HG03095 (cell line): ENCODE measurements around the gene CIAO3.
"Not testable (repeated sequence)": the region's sequence is repeated elsewhere in the genome, so short reads cannot be mapped to it uniquely, and the experiment has no call there.

ENCODE experiments used
- ATAC-seq: cut with Tn5 transposase; IDR thresholded peaks from one replicate; pipeline ENCODE4 v1.9.1; 2021; ENCODE audit warnings: moderate library complexity; ENCODE audit not compliant: unreplicated experiment

The CIAO3 gene

DNA sequence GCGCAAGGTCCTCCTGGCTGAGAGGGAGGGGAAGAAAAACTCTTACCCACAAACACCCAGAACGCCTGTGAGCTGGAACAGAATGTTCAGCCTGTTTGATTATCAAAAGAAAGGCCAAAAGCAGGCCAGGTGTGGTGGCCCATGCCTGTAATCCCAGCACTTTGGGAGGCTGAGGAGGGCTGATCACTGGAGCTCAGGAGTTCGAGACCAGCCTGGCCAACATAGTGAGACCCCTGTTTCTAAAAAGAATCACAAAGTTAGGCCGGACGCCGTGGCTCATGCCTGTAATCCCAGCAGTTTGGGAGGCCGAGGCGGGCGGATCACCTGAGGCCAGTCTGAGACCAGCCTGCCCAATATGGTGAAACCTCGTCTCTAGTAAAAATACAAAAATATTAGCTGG is 35.5 kb upstream of the CIAO3 start:
- not testable (repeated sequence) for ATAC-seq

DNA sequence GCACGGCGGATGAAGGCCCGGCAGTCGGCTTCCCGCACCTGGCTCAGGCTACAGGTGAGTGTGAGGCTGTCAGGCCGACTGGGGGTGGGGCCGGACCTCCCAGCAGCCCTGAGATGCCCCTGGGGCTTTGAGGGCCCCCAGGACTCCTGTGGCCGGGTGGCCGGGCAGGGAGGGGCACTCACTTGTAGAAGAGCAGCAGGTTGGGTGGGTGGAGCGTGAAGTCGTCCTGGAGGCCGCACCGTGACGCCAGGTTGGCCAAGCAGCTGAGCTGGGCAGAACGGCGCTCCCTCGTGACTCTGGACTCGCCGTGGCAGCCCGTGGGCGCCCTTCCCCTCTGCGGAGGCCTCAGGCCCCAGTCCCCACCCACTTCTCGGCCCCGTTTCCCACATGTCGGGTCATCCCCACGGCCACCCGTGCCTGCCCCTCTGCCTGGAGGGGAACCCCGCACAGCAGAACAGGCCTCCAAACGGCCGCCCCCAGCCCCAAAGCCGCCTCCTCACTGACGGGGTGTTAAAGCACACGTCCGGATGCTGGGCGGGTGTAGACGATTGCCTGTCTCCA is 34.5 kb upstream of the CIAO3 start:
- ATAC-seq, result no peak

DNA sequence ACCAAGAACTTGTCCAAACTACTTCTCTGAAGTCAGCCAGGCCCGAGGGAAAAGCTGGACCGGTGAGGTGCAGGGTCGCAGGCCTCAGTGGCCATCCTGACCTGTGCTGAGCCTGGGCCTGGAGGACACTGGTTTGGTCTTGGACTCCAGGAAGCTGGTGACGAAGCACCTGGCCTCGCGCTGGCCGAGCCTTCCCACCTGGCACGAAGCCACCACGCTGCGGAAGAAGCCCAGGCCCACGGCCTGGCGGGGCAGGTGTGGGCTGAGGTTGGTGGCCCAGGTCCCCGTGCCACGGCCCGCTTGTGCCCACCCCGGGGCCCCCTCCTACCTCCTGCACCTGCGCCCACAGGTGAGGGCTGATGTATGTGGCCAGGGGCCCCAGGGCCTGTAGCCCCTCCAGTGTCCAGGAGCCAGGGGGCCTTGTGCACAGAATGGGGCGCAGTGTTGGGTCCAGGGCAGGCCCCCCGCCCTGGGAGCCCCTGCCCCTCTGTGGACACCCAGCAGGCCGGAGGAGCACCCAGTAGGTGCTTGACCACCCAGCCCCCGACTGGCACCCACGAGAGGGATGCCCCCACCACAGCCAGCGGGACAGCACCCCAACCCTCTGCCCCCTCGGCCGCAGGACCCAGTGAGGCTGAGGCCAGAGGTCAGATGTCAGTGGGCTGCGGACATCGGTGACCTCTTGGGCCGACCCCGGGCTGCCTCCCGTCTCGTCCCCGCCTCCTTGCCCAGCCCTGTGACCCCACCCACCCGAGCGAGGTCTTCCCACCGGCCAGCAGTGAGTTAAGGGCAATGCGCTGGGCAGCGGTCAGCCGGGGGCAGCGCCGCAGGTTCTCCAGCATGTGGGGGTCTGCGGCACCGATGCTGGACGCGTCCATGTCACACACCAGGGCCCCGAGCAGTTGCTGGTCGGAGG is 33.5 kb upstream of the CIAO3 start:
- no peak for ATAC-seq

DNA sequence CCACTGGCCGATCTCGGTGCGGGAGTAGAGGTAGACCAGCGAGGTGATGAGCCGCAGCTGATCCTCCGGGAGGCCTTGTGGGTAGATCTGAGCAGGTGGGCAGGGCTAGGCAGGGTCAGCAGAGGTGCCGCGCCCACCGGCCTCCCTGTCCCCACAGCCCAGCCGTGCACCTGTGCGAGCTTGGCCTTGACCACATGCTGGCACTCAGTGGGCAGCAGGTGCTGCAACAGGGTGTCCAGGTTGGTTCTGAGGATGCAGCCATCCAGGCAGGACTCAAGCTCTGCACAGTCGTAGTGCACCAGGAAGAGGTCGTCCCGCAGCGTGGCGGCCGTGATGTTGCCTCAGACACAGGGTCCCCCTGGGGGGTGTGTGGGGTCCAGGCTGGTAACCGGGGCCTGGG is 32.2 kb upstream of the CIAO3 start:
- no peak for ATAC-seq

DNA sequence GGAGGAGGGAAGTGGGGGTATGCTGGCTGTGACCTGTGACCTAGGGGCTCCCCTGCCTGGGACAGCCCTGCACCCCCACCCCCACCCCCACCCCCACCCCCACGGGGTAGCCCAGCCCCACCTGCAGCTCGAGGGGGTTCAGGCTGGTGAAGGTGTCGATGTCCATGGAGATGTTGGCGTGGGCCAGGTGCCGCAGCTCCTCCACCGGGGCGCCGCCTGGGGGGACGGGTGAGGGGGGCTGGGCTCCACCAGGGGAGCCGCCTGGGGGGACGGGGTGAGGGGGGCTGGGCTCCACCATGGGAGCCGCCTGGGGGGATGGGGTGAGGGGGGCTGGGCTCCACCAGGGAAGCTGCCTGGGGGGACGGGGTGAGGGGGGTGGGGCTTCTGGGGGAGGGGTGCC is 29.6 kb upstream of the CIAO3 start:
- ATAC-seq, result no peak

DNA sequence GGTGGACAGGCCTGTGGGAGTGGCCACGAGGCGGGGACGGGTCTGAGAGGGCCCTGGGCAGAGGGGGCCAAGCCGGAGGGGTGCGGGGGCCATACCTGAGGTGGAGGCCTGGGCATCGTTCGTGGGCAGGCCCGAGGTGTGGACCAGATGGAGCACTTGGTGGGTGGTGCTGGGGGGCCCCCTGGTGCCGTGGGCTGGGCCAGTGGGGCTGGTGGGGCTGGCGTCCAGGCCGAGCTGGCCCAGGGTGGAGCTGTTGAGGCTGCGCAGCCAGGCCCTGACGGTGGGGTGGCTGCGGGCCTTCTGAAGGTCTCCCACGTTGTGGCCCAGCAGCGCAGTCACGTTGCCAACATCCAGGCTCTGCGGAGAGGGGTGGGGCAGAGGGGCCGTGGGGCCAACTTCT is 29.1 kb upstream of the CIAO3 start:
- no peak for ATAC-seq

DNA sequence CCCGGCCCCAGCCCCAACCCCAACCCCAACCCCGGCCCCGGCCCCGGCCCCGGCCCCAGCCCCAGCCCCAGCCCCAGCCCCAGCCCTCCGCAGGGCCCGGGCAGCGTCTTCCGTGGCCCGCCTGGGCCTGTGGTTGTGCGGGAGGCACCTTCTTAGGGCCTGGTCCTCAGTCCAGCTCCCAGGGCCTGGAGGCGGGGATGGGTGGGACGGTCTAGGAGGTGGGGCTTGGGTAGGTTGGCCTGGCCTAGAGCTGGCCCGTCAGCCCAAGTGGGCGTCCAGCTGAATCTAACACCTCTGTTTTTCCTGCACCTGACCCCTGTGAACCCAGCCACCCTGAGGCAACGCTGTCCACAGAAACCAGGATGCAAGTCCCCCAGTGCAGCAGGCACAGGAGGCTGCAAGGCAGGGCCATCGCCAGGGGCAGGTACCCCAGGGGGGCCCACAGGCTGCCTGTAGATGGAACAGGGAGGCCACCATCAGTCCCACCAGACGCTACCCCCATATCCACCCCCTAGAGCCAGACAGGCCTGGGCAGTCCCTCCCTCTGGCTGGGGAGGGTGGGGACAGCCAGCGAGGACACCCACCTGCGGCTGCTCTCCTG is 28.5 kb upstream of the CIAO3 start:
- no peak for ATAC-seq

DNA sequence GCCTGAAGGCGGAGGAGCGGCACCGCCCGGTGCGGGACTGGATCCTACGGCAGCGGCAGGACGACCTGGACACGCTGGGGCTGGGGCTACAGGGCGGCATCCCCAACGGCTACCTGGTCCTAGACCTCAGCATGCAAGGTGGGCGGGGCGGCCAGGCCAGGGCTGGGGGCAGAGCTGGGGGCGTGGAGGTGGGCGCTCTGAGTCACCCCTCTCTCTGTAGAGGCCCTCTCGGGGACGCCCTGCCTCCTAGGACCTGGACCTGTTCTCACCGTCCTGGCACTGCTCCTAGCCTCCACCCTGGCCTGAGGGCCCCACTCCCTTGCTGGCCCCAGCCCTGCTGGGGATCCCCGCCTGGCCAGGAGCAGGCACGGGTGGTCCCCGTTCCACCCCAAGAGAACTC is 27.6 kb upstream of the CIAO3 start:
- ATAC-seq, result no peak

DNA sequence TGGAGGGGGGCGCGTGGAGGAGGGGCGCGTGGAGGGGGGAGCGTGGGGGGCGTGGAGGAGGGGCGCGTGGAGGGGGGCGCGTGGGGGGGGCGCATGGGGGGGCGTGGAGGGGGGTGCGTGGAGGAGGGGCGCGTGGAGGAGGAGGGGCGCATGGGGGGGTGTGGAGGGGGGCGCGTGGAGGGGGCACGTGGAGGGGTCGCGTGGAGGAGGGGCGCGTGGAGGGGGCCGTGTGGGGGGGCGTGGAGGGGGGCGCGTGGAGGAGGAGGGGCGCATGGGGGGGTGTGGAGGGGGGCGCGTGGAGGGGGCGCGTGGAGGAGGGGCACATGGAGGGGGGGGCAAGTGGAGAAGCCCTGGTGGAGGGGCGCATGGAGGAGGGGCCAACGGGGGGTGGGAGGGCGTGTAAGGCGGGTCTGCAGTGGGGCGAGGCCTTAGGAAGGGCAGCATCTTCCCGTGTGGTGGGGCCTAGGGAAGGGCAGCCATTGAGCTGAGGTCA is 27.0 kb upstream of the CIAO3 start:
- no peak for ATAC-seq

DNA sequence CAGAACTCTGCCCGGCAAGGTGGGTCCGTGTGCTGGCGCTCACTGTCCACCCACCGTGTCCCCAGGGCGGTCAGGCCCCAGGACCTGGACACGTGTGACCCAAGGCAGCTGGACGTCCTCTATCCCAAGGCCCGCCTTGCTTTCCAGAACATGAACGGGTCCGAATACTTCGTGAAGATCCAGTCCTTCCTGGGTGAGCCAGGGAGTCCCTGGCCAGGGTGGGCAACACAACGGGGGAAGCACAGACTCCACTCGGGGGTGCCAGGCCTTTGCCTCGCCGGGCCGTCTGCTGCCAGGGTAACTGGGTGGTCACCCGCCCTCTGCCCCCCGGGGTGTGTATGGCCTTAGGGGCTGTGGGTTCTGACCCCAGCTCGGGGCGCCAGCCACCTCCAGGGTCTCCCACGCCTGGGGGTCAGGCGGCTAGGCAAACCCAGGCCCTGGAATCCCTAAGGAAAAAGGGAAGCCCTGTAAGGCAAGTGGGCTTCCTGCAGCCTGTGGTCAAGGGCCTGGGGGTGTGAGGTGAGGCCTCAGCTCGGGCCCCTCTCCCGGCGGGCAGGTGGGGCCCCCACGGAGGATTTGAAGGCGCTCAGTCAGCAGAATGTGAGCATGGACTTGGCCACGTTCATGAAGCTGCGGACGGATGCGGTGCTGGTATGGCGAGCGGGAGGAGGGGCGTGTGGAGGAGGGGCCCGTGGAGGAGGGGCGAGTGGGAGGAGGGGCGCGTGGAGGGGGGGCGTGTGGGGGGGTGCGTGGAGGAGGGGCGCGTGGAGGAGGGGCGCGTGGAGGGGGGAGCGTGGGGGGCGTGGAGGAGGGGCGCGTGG is 26.2 kb upstream of the CIAO3 start:
- ATAC-seq, result no peak

DNA sequence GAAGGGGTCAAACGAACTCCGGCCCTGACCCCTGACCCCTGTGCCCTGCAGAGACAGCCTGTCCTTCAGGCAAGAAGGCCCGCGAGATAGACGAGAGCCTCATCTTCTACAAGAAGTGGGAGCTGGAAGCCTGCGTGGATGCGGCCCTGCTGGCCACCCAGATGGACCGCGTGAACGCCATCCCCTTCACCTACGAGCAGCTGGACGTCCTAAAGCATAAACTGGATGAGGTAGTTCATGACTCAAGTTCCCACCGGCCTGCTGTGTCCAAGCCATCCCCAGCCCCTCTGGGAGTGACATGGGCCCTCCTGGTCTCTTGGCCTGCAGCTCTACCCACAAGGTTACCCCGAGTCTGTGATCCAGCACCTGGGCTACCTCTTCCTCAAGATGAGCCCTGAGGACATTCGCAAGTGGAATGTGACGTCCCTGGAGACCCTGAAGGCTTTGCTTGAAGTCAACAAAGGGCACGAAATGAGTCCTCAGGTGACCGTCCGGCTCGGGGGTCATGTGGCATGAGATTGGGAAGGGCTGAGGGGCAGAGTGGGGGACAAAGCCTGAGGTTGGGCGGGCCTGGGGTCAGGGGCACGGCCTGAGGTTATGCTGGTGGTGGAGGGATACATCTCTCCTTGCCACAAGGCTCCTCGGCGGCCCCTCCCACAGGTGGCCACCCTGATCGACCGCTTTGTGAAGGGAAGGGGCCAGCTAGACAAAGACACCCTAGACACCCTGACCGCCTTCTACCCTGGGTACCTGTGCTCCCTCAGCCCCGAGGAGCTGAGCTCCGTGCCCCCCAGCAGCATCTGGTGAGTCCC is 25.4 kb upstream of the CIAO3 start:
- ATAC-seq, result no peak

DNA sequence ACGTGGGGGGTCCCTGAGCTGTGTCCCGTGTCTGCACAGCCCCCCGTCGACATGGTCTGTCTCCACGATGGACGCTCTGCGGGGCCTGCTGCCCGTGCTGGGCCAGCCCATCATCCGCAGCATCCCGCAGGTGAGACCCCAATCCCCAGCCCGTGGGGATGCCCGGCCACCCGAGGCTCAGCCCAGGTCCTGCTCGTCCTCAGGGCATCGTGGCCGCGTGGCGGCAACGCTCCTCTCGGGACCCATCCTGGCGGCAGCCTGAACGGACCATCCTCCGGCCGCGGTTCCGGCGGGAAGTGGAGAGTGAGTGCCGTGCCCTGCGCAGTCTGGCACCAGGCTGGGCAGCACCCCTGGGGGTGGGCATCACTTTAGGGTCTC is 24.7 kb upstream of the CIAO3 start:
- no peak for ATAC-seq

DNA sequence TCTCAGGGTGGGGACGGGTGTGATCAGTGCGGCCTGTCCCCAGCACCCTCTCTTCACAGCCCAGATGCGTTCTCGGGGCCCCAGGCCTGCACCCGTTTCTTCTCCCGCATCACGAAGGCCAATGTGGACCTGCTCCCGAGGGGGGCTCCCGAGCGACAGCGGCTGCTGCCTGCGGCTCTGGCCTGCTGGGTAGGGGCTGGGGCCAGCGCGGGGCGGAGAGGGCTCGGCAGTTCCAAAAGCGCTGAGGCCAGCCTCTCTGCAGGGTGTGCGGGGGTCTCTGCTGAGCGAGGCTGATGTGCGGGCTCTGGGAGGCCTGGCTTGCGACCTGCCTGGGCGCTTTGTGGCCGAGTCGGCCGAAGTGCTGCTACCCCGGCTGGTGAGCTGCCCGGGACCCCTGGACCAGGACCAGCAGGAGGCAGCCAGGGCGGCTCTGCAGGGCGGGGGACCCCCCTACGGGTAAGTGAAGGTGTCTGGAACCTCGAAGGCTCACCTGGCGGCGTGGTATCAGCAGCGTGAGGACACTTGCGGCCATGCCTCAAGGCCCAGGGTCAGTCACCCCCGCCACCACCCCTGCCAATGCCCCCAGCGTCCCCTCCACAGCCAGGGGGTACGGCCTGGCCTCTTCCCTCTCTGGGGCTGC is 24.2 kb upstream of the CIAO3 start:
- ATAC-seq, result no peak

DNA sequence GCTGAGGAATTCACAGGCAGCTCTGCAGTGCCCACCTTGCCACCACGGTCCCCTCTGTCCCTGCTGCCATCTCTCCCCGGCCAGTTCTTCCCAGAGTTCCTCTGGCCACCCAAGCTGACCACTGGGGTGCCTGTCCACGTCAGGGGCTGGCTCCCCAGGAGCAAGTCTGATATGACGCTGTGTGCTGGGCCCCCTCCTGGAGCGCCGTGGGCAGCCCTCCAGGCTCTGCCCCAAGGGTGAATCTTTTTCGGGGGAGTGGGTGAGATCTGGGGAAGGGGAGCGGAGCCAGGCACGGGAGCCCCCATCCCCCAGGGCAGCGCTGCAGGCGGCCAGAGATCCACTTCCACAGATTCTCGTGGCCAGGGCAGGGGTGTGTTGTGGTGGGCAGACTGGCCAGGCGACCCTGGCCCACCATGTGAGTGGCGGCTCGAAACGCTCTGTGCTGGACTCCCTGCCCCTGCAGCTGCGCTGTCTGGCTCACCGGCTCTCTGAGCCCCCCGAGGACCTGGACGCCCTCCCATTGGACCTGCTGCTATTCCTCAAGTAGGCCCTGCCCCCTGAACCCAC is 23.5 kb upstream of the CIAO3 start:
- ATAC-seq, result no peak

DNA sequence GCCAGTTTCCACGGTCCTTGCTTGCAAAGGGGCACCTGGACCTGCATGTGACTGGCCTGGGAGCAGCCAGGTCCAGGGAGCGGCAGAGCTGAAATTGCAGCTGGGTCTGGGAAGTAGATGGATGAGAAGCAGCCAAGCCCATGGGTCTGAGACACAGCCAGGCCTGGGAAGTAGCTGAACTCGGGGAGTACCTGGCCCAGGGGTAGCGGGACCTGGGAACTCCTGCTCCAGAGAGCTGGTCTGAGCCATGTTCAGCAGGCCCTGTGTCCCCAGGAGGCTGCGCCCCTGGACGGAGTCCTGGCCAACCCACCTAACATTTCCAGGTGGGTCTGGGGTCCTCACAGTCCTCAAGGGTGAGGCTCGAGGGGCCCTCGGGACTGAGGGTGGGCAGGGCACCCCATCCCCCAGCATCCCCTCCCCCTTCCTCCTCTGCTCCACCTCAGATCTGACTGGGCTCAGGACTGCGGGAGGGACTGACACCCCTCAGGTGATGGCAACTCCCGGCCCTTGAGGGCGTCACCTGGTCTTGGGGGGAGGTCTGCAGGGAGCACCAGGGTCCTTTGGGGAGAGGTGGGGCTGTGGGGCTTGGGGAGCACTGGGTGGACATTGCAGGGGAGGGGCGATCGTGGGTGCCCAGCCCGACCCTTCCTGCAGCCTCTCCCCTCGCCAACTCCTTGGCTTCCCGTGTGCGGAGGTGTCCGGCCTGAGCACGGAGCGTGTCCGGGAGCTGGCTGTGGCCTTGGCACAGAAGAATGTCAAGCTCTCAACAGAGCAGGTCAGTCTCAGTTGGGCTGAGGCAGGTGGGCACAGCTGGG is 22.8 kb upstream of the CIAO3 start:
- ATAC-seq, result no peak

DNA sequence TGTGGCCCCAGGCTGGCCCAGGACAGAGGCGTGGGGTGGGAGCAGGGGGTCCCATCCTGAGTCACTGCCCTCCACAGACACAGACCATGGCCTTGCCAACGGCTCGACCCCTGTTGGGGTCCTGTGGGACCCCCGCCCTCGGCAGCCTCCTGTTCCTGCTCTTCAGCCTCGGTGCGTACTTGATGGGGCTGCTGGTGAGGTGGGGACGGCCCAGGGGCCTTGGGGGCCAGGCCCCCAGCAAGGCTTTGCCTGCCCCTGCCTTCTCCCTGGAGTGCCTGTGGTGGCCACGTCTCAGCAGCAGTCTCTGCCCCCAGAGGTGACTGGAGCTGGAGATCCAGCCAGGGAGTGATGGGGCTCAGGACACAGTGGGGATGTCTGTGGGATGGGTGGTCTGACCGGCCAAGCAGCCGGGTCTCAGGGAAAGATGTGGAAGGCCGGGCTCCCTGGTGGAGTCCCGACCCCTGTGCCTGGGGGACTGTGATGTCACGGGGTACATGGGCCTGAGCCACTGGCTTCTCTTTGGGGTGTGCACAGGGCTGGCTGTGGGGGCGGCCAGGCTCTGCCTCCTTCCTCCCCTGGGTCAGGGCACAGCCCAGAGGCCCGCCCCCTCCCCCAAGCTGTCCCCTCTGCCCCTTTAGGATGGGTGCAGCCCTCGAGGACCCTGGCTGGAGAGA is 21.9 kb upstream of the CIAO3 start:
- no peak for ATAC-seq

DNA sequence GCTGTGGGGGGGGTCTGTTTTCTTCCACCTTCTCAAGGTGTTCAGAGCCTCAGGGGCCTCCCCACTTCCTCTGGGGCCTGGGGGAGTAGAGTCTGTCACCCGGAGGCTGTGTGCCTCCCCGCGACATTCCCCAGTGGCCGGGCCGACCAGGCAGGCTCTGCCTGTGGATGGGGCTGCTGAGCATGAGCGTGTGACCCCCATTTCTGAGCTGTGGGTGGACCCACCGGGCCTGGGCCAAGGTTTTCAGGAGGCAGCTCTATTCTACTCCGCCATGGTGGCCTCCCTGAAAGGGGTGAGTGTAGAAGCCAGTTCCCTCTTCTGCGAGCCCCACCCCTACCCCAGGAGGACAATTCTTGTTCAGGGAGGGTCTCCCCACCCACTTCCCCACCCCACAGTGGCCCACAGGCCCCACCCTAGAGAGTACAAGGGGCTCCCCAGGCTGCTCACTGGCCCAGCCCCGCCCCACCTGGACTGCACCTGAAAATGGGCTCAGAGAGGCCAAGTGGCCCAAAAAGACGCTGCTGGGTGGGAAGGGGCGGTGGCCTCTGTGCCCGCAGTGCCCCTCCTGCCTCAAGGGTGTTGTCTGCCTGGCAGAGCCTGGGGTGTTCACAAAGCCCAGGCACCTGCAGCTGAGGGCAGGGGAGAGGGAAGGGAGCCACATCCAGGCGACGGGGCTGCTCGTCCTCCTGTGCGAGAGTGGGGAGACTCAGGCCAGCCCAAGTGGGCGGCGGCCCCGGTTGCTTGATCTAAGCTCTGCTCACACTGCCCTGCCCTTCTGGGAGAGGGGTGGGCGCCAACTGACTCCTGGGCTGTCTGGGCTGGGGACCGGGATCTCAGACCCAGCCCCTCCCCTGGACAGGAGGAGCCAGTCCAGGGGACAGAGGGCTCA is 21.1 kb upstream of the CIAO3 start:
- ATAC-seq, result no peak
